Keratinocyte (primary cell): ENCODE measurements around the gene OR2T2.

ENCODE experiments used
- EZH2 ChIP-seq: IDR thresholded peaks from one replicate; pipeline ENCODE4 v1.6.1; 2012; ENCODE audit warnings: inconsistent platforms, mild to moderate bottlenecking, low read length, moderate library complexity
- TF ChIP-seq, protein P1 (sequence below), 3 experiments: IDR thresholded peaks in 1 of 3; conservative IDR thresholded peaks in 1 of 3; optimal IDR thresholded peaks in 1 of 3; 2 replicates in 2 of 3; 3 replicates in 1 of 3; pipeline versions ENCODE3 to v1.5.1; 2011; ENCODE audit warnings: low read length in 3 of 3, mild to moderate bottlenecking in 3 of 3, moderate library complexity in 2 of 3, control low read depth in 1 of 3, inconsistent platforms in 1 of 3; ENCODE audit not compliant: insufficient read depth in 2 of 3; ENCODE audit errors: extremely low read depth in 1 of 3

DNA sequence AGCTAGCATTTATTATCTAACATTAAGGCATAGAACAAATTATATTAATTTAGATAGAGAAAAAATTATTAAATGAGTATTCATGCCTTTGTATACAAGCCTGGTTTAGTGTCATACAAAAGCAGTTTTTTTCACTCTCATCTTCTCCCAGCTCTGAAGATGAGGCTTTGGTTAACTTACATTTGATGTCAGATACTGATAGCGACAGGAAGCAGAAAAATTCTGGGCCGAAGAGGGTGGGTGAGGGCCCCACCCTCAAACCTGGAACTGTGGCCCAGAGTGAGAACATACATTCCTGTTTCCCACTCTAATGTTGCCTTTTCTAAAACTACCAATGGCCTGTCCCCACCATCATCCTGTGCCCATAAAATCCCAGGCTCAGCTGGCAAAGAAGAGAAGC, 27.6 kb upstream of the OR2T2 start:
- TF ChIP-seq EZH2, result no peak
- TF ChIP-seq, protein P1, sequence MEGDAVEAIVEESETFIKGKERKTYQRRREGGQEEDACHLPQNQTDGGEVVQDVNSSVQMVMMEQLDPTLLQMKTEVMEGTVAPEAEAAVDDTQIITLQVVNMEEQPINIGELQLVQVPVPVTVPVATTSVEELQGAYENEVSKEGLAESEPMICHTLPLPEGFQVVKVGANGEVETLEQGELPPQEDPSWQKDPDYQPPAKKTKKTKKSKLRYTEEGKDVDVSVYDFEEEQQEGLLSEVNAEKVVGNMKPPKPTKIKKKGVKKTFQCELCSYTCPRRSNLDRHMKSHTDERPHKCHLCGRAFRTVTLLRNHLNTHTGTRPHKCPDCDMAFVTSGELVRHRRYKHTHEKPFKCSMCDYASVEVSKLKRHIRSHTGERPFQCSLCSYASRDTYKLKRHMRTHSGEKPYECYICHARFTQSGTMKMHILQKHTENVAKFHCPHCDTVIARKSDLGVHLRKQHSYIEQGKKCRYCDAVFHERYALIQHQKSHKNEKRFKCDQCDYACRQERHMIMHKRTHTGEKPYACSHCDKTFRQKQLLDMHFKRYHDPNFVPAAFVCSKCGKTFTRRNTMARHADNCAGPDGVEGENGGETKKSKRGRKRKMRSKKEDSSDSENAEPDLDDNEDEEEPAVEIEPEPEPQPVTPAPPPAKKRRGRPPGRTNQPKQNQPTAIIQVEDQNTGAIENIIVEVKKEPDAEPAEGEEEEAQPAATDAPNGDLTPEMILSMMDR (optimal IDR thresholded peaks at IDR 0.05 in 1 of 3, IDR thresholded peaks at IDR 0.05 in 1 of 3, conservative IDR thresholded peaks at IDR 0.05 in 1 of 3; ENCODE audit: extremely low read depth in 1 of 3, insufficient read depth in 2 of 3, low read length in 3 of 3), result no peak
